NCI-H187 treated with DMSO at 0.1 percent for 48 hours (cell line): ENCODE data around the gene GFOD1.
"Not testable (repeated sequence)": the region's sequence is repeated elsewhere in the genome, so short reads cannot be mapped to it uniquely, and the experiment has no call there.

Experiments used
- DNase-seq: peaks from one replicate; lab custom pipeline; 2025; lab: John Stamatoyannopoulos, UW

The GFOD1 gene

DNA sequence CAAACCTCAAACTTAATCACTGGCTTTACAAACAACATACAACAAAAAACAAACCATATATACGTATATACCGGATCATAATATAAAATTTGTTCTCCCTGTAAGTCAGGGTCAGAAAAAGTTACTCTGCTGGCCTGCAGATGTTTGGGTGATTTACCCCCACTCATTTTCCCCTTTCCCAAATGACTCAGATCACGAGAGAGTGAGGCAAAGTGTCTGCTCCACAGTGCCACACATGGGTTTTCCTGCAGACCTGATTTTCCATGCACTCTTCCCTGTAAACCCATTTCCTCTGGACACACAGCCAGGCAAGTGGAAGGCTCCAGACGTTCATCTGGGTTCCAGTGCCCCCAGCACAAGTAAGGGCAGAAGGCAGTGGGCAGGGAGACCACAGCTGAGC, 23.5 kb downstream of the GFOD1 start:
- no peak for DNase-seq

DNA sequence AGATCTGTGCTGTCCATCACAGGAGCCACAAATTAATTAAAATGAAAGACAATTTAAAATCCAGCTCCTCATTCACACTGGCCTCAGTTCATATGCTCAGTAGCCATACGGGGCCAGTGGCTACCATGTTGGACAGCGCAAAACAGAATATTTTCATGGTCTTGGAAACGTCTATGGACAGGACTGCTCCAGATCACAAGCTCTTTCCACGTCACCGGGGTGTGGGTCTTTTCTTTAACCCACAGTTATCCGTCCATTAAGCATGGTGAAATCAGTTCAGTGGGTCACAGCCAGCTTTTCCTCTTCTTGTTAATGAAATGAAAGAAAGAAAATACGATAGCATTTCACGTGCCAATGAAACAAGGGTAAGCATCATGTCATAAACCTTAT, 24.1 kb downstream of the GFOD1 start:
- no peak for DNase-seq

DNA sequence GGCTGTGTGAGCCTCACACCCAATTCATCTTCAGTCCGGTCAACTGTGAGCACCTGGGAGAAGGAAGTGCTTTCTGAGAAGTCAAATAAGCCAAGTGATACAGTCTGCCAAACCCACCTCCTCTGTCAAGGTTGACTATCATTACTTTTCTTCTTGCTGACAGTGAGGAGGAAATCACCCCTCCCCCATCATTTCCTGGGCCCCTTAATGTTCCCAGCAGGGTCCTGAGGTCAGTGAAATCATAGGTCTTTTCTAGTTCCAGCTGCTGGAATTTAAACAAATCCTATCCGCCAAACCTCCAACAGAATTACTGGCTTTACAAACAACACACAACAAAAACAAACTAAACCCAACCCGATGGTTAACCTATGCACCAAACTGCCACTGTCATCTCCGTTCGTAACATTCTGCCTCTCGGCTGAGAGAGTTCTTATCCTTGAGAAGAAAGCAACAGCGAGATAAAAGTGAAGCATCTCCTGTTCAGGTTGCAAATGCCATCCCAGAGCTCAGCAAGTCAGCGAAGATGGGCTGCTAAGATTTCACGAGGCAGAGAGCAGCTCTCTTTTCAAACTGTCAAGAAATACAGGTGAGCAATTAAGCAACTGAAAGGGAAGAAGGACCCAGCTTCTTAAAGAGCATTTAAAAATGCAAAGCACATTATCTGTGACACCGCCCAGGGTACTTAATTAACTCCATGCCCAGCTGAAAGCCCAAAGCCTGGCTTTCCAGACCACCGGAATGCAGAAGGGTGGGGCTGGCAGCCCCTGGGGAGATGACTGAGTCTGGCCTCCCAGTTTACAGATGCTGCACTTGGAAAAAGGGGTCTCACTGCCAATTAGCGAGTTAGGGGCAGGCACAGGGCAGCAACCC, 24.7 kb downstream of the GFOD1 start:
- DNase-seq = no peak

DNA sequence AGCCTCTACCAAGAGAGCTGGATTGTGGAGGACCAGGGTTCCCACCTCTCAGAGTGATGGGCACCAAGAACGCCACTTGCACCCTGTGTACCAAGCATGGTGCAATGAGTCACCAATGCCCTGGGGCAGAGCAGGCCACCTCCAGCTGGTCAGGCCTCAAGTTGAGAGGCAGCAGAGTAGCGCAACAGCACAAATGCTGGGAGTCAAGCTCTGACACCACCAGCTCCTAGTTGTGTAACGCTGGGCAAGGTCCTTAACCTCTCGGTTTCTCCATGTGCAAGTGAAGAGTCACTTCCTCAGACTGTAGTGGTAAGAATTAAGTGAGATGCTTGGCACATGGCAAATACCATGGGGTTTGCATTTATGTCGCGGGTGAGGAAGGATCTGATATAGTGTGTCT, 25.6 kb downstream of the GFOD1 start:
- DNase-seq = no peak

DNA sequence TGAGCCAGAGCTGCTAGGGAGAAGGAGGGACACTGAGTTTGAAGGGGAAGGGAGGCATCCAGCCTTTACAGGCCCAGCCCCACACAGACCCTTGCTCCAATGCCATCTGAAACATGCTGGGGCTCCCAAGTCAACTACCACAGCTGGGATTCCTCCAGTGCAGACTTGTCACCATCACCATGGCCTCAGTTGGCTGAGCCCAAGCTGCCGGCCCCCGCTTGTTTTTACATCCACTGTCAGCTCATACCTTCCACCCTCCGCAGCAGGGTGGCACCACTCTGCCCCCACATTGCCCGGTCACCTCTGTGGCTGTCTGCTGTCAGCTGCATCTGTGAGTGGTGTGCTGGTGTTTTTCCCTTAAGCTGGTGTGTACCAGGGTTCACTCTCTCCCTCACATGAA, 26.1 kb downstream of the GFOD1 start:
- no peak for DNase-seq

DNA sequence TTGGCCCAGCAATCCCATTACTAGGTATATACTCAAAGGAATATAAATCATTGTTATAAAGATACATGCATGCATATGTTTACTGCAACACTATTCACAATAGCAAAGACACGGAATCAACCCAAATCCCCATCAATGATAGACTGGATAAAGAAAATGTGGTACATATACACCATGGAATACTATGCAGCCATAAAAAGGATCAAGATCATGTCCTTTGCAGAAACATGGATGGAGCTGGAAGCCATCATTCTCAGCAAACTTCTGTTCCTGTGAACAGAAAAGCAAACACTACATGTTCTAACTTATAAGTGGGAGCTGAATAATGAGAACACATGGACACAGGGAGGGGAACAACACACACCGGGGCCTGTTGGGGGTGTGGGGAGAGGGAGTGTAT, 27.1 kb downstream of the GFOD1 start:
- not testable (repeated sequence) for DNase-seq

DNA sequence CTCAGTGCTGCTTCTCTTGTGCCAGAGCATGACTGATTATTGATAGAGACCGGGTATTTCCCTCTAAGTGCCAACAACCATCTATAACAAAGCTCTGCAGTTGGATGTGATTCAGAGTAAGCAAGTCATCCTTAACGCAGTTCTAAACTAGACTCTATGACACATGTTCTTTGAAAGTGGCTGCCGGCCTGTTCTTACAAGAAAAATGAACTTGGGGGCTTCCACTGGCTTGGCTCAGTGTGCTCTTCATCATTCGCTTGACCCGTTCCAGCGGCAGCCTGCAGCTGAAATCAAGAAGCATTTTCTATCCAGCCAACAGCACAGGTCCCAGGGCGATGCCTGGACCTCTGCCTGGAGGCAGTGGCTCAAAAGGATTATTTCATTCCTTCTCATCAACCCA, 29.8 kb downstream of the GFOD1 start:
- no peak for DNase-seq

DNA sequence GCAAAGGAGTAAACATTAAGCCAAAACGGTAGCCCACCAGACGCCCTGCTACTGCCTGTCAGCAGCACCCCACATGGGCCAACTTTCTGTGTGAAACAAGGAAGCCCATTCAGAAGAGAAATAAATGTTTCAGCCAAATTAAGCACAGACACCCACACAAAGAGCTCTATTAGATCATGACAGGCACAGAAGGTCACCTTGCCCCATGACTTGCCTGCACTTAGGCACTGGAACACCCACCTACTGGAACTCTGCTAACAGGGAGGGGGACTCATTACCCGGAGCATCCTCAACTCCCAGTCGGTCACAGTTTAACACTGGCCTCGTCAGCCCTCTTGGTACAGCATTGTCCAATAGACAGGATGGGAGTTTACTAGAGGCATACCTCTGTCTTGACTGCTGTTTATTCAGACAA, 31.8 kb downstream of the GFOD1 start:
- DNase-seq = no peak

DNA sequence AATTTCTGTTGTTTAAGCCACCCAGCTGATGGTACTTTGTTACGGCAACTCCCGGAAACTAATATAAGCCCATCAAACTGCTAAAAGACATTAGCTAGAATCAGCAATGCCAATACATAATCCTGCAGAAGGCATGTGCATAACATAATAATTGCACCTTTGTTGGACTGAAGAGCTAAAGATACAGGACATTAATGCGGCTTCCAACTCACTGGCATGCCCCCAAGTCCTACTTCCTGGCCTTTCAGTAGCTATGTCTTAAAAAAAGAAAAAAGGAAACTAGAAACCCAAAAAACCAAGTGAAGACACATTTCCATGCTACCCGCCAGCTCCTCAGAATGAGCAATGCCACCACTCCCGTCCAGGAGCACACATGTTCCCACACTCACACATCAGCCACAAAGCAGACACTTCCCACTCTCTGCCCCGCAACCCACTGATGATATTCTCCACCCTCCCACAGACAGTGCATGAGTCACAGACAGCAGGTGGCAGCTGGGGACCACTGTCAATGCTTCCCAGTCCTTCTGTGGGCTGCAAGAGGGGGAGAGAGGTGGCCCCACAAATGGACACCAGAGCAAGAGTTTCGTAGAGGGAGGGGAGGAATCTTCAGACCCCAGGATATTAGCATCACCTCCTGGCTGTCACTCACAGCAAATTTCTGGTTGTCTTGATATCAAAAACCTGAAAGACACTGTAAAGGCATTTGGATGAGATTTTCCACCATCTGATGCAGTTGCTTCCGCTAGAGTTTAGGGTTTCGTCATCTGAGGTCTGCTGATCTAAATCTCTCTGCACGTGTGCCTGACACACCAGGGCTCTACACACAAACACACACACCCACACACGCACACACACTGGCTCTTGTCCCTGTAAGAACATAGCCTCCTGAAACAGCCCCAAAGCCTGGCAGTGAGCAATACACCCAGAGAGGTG, 32.8 kb downstream of the GFOD1 start:
- no peak for DNase-seq

DNA sequence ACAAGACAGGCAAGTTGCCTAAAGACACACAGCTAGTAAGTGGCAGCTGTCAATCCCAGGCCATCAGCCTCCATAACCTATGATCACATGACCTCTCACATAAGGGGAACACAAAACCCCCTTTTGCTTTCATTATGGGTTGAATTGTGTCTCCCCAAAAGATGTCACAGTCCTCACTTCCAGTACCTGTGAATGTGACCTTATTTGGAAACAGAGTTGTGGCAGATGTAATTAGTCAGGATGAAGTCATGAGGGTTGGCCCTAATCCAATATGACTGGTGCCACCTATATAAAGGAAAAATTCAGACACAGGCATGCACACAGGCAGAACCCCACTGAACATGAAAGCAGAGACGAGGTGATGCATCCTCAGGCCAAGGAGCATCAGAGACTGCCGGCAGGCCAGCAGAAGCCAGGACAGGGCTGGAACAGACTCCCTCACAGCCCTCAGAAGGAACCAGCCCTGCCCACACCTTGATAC, 33.6 kb downstream of the GFOD1 start:
- no peak for DNase-seq

DNA sequence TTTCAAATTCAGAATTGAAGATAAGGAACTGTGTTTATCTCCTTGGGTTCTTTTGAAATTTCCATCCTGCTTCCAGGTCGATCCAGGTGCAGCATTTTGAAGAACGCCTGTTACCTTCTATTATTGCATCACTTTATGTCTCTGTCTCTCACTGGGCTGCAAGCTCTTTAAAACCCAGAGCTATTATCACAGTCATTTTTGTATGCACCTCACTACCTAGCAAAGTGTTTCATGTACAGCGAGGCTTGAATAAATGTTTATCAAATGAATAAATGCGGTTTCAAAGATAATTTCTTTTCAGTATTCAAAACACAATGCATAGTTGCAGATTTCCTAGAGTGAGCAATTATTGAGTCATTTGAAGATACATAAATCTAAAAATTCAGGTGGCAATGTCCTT, 34.2 kb downstream of the GFOD1 start:
- no peak for DNase-seq

DNA sequence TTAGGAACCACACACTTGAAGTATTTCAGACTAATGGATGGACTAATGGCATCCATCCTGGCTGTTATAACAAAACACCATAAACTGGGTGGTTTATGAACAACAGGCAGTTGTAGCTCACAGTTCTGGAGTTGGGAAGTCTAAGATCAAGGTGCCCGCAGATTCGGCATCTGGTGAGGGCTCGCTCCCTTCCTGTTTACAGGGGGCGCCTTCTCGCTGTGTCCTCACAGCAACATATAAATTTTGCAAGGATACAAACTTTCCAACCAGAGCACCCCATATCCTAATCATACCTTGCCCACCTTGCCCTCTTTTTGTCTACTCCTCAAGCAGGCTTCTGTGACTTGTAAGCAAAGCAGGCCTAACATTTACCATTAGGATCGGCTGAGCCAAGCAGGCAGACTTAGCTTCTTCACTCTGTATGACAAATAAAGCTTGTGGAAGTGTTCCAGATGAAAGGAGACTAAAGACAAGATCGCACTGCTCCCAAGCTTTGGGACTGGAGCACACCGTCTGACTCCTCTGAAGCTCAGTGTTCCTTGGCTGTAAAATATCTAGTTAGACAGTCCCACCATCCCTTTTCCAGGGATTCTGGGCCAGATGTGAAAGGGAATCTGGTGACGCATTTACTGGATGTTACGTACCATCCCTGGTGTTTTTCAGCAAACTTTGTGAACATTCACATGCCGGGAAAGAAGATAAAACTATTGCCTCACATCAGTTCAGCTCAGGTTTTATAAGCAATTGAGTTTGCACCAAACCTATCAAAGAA, 34.9 kb downstream of the GFOD1 start:
- DNase-seq = no peak

DNA sequence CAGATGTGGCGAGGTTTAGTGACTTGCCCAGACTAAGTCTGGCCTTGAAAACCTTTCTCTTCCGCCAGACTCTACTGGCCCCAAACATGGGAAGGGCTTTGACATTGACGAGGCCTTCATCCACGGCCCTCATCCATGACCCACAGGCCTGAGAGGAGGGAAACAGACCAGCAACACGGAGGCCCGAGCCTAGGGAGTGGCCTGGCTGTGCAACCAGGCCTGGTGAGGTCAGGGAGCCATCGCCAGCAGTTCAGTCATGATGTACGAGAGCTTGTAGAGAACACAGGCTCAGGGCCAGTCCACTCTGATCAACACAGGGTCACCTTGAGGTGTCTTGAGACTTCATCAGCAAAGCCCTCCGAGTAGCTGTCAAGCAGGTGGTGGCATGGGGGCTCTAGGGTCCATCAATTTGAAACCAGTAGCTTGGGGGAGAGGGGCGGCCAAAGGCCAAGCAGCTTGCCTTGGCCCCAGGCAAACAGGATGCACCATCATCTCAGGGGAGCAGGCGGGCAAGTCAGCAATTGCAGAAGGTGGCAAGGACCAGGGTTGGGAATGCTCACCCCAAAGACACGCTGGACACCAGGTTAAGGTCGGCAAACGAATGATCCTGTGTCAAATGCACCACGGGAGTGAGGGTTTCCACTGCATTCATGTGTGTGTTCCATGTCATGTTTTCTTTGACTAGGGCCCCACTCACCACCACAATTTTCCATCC, 36.1 kb downstream of the GFOD1 start:
- no peak for DNase-seq

DNA sequence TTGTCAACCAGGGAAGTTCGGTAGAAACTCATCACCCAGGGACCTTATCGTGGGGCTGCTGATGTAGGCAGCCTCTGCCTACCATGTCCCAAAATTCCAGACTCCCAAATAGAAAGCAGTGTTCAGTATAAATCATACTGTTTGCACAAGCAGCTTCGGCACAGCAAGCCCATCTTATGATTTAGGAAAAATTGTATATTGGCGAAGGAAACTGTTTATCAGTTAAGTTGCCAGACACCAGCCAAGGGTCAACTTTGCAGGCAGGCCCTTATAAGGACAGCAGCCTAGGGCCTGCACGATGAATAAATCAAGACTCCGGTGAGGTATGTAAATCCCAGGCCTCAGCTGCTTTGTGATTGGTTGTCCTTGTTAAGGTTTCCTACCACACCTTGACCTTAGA, 36.8 kb downstream of the GFOD1 start:
- DNase-seq = no peak

DNA sequence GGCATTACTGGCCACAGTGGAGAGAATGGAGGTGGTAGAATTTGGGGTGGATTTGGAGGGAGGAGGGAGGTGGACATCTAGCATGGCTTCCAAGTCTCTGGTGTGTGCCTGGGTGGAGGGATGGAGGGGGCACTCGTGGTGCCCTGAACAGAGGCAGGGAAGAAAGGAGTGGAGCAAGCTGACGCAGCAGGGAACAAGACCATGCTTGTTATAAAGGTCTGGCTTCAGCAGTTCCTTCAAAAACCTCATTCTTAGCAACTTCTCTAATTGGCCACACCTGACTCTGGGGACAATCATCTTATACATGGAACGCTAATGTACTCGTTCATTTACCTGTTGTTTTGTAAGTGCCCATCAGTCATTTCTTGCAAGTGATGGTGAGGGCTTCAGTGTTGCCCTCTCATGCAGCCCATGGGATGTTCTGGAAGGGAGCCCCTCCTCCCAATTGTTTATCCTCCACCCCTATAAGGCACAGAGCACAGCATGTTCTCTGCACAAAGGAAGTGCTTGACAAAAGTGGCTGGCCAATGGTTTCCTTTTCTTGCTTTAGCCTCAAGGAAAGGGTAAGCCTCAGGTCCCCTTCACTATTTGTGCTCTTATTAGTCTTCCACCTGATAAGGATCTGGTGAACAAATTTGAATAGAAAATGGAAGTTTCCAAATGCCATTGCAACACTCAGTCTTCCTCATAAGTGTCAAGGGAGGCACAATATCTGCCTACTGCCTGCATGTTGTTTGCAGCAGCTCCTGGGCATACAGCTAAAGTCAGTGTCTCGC, 39.3 kb downstream of the GFOD1 start:
- no peak for DNase-seq

DNA sequence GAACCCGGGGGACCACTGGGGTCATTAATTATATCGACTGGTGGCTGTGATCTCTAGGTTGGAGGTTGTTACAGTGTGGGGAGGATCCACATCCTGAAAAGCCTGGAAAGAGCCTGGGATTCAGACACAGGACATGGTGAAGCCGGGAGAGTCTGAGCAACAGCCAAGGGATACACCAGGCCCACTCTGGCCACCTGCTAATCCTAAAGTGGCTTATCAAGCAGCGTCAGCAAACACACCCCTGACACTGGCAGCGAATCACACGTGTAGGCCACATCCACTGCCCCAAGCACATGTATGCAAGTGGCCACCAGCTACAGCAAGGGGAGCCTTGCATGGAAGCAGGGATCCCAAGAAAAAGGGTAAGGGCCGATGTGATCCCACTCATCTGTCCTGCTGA, 41.0 kb downstream of the GFOD1 start:
- DNase-seq = no peak

DNA sequence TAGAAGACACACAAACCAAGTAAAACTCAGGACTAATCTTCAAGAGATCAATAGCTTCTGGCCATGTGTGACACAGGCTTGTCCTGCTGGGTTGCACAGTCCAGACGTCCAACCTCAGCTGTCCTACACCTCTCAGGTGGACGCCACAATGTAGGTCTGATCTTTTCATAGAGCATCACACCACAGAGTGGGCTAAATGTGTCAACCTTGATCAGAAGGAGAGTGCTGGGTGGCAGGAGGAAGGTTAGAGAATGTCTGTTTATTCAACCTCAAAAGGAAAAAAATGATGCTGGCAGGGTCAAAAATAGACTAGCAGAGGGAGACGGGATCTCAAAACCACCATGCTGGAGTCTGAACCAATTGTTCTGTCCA, 41.7 kb downstream of the GFOD1 start:
- no peak for DNase-seq

DNA sequence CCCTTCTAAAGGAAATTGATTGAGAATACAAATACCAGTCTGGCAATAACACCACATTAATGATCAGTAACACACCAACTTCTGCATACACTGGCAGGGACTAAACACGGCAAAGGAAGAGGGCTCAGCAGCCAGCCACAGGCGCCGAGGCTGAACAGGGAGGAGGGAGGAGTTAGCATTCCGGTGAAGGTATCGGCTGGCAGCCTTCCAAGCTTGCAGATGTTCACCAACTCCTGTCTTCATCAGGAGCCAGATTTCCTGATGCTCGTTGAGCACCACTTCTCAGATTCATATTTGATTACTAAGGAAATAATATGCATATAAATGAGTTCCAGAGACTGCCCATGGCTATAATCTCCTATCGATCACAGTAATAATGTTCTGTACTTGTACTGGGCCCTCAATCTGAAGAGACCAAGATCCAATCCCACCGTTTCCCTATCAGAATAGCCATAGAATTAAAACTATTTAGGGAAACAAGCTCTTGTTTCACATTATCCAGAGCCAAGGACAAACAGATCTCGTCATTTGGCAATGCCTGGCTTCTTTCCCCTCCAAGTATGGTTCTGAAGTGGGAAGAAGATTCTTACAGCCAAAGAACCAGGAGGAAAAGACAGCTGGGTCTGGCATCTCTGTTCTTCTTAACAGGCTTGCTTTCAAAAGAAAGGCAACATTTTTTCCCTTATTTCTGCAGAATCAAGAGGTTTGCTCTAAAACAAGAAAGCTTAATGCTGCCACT, 42.2 kb downstream of the GFOD1 start:
- peak; percentile 68 for DNase-seq

DNA sequence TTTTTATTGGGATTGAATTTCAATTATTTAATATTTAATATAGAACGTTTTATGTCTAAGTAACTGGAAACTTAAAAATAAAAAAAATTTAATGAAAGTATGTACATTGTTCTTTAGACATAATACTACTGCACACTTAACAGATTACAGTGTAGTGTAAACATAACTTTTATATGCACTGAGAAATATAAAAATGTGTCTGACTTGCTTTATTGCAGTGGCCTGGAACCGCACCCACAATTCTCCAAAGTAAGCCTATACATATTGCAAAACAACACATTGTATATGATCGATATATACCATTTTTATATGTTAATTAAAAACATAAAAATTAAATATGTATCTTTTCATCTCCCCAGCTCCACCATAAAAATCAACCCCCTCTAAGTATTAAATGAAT, 42.8 kb downstream of the GFOD1 start:
- DNase-seq = no peak

DNA sequence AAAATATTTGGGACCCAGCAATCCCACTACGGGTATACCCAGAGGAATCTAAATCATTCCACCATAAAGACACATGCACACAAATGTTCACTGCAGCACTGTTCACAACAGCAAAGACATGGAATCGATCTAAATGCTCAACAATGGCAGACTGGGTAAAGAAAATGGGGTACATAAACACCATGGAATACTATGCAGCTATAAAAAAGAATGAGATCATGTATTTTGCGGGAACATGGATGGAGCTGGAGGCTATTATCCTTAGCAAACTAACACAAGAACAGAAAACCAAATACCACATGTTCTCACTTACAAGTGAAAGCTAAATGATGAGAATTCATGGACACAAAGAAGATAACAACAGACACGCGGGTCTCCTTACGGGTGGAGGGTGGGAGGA, 43.4 kb downstream of the GFOD1 start:
- DNase-seq = not testable (repeated sequence)
